Transverse colon (tissue), 4 donors: ENCODE results near the gene NAALADL2. TPM values are rescaled to one million over a fixed set of nuclear protein-coding genes. Genes with fewer than 3 reads are reported as not detected.

Source experiments
- DNase-seq: peaks from one replicate; pipeline ENCODE4 v3.0.0-alpha.2; 2019
- H3K27ac ChIP-seq, 4 donors: fragments of 200-600 bp; sonication (generic); 2 replicates each; pipeline ENCODE4 v1.5.1; 2016 to 2018; ENCODE audit warnings: inconsistent platforms in 4 of 4
- H3K27me3 ChIP-seq: fragments of 200-600 bp; sonication (generic); 2 replicates; pipeline ENCODE4 v1.5.1; 2017; ENCODE audit warnings: inconsistent platforms
- H3K36me3 ChIP-seq, 4 donors: fragments of 200-600 bp; sonication (generic); 2 replicates each; pipeline ENCODE4 v1.5.1; 2017 to 2019; ENCODE audit warnings: inconsistent platforms in 4 of 4
- H3K4me1 ChIP-seq, 4 donors: fragments of 200-600 bp; sonication (generic); 2 replicates each; pipeline ENCODE4 v1.5.1; 2017 to 2020; ENCODE audit warnings: inconsistent platforms in 4 of 4
- H3K4me3 ChIP-seq, 4 donors: fragments of 200-600 bp; sonication (generic); 1 replicate in 1 of 4; 2 replicates in 3 of 4; pipeline versions ENCODE4 v1.5.1 to v1.6.1; 2017 to 2019; ENCODE audit warnings: inconsistent platforms in 4 of 4
- H3K9me3 ChIP-seq, 2 donors: fragments of 200-600 bp; sonication (generic); 2 replicates each; pipeline ENCODE4 v1.5.1; 2017 to 2019; ENCODE audit warnings: inconsistent platforms in 2 of 2
- EP300 ChIP-seq: sonication (generic); formaldehyde crosslinking; IDR thresholded peaks from one replicate; pipeline ENCODE4 v1.6.1; 2017; ENCODE audit warnings: antibody characterized with exemption, low read depth
- POLR2A ChIP-seq: fragments of 450-650 bp; IDR thresholded peaks from one replicate; pipeline ENCODE4 v1.6.1; 2016; ENCODE audit warnings: antibody characterized with exemption, mild to moderate bottlenecking, moderate library complexity
- POLR2AphosphoS5 ChIP-seq, 3 donors: sonication (generic); formaldehyde crosslinking; IDR thresholded peaks; one replicate each; pipeline ENCODE4 v1.6.1; 2016; ENCODE audit warnings: antibody characterized with exemption in 3 of 3
- WGBS, 2 donors: methylation state at CpG; one replicate each; pipeline ENCODE4 v1.1.5; 2018; ENCODE audit warnings: low coverage in 1 of 2; 5-methylcytosine and 5-hydroxymethylcytosine counted together
- in situ Hi-C, 4 donors: fragments of 200-750 bp; cut with MboI; loops; one replicate each; pipeline versions ENCODE4 v1.15.0 to v1.15.1; 2017; ENCODE audit warnings: low sequenced_read_pairs in 3 of 4, low pct_ligation_motif_present in 1 of 4, low pct_unique_long_range_greater_than_20kb in 1 of 4
- intact Hi-C: fragments of 100-400 bp; cut with DNase I; formaldehyde crosslinking; loops from one replicate; pipeline ENCODE4 v1.15.1; 2023; ENCODE audit warnings: low total_unique reads
- total RNA-seq, 4 donors: library from RNA; depleted of rRNA; stranded (reverse); fragments of >200 nt; gene quantifications; one replicate each; pipeline ENCODE4 v1.1.0, GENCODE V29; 2016
- TF ChIP-seq, protein P1 (sequence below), 5 experiments: fragments of 200-600 bp in 3 of 5; fragments of 450-650 bp in 2 of 5; sonication (generic) in 3 of 5; IDR thresholded peaks; 1 replicate in 2 of 5; 2 replicates in 3 of 5; pipeline ENCODE4 v1.5.1; 2016 to 2017; ENCODE audit warnings: antibody characterized with exemption in 5 of 5, inconsistent platforms in 3 of 5, mild to moderate bottlenecking in 2 of 5, moderate library complexity in 1 of 5

The NAALADL2 gene
- total RNA-seq, 4 donors from 2014 or later: 10.1 to 22.7 (median 15.1) TPM

GRCh38 chr3:175335229-175335628 lies 476.1 kb downstream of the NAALADL2 start:
- Histone ChIP-seq H3K36me3 (no peaks in the 10 kb centered on the region), H3K27me3 (no peaks in the 10 kb centered on the region), H3K9me3 (no peaks in the 10 kb centered on the region), H3K27ac (no peak overlapping the region), H3K4me1 (peaks cover 0 to 9% (median 3%) of the 10 kb centered on the region in 4 donors), H3K4me3 (no peak overlapping the region)
- intact Hi-C loops (no loop called here), in situ Hi-C loops (no loop called here)
- DNase-seq: no peak
- WGBS, 2 donors: 50 to 55% methylated on average over 2 of the region's 2 CpGs
- TF ChIP-seq EP300 (no peak), POLR2AphosphoS5 (IDR thresholded peaks at IDR 0.05) (no peak), POLR2A (no peak)
- TF ChIP-seq, protein P1, sequence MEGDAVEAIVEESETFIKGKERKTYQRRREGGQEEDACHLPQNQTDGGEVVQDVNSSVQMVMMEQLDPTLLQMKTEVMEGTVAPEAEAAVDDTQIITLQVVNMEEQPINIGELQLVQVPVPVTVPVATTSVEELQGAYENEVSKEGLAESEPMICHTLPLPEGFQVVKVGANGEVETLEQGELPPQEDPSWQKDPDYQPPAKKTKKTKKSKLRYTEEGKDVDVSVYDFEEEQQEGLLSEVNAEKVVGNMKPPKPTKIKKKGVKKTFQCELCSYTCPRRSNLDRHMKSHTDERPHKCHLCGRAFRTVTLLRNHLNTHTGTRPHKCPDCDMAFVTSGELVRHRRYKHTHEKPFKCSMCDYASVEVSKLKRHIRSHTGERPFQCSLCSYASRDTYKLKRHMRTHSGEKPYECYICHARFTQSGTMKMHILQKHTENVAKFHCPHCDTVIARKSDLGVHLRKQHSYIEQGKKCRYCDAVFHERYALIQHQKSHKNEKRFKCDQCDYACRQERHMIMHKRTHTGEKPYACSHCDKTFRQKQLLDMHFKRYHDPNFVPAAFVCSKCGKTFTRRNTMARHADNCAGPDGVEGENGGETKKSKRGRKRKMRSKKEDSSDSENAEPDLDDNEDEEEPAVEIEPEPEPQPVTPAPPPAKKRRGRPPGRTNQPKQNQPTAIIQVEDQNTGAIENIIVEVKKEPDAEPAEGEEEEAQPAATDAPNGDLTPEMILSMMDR (IDR thresholded peaks at IDR 0.05): no peak

- no peaks in the 10 kb centered on the region for H3K27me3 ChIP-seq
Measured at GRCh38 chr3:175336406-175337133, 477.4 kb downstream of the NAALADL2 start.

DNA sequence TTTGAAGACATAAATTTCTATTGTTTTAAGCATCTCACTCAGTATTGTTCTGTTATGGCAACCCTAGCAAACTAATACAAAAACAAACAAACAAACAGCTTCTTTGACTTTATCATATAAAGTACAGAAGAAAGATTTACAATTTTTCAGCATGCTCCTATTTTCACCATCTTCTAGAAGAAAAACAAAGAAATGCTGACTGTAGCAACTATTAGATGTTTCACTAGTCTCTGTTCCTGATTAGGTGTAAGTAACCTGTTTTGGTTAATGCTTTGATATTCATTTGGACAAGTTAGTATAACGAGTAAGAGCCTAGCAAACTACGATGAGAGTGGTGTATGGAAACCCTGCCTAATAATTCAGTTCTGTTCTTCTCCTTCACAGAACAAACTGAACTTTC lies 478.5 kb downstream of the NAALADL2 start:
- H3K27me3 ChIP-seq: no peaks in the 10 kb centered on the region
- intact Hi-C loops (no loop called here), in situ Hi-C loops (no loop called here)
- no peaks in the 10 kb centered on the region for H3K9me3 ChIP-seq
- 84 to 94% methylated on average over 2 of the region's 2 CpGs for WGBS, 2 donors
- H3K36me3 ChIP-seq: no peaks in the 10 kb centered on the region
- no peak overlapping the region for H3K27ac ChIP-seq
- peaks cover 0 to 9% (median 3%) of the 10 kb centered on the region in 4 donors for H3K4me1 ChIP-seq
- DNase-seq: no peak
- no peak overlapping the region for H3K4me3 ChIP-seq
- TF ChIP-seq POLR2A: no peak
- no peak for TF ChIP-seq POLR2AphosphoS5 (IDR thresholded peaks at IDR 0.05)

More at GRCh38 chr3:175336406-175337133, 477.4 kb downstream of the NAALADL2 start:
- intact Hi-C loops (no loop called here), in situ Hi-C loops (no loop called here)
- TF ChIP-seq EP300 (no peak), POLR2A (no peak), POLR2AphosphoS5 (IDR thresholded peaks at IDR 0.05) (no peak)
- TF ChIP-seq, protein P1 (IDR thresholded peaks at IDR 0.05): no peak
- peaks cover 0 to 9% (median 3%) of the 10 kb centered on the region in 4 donors for H3K4me1 ChIP-seq
- no peaks in the 10 kb centered on the region for H3K36me3 ChIP-seq
- no peak overlapping the region for H3K27ac ChIP-seq
- no peak overlapping the region for H3K4me3 ChIP-seq
- 63 to 68% methylated on average over 2 of the region's 2 CpGs for WGBS, 2 donors
- no peak for DNase-seq
- no peaks in the 10 kb centered on the region for H3K9me3 ChIP-seq

DNA sequence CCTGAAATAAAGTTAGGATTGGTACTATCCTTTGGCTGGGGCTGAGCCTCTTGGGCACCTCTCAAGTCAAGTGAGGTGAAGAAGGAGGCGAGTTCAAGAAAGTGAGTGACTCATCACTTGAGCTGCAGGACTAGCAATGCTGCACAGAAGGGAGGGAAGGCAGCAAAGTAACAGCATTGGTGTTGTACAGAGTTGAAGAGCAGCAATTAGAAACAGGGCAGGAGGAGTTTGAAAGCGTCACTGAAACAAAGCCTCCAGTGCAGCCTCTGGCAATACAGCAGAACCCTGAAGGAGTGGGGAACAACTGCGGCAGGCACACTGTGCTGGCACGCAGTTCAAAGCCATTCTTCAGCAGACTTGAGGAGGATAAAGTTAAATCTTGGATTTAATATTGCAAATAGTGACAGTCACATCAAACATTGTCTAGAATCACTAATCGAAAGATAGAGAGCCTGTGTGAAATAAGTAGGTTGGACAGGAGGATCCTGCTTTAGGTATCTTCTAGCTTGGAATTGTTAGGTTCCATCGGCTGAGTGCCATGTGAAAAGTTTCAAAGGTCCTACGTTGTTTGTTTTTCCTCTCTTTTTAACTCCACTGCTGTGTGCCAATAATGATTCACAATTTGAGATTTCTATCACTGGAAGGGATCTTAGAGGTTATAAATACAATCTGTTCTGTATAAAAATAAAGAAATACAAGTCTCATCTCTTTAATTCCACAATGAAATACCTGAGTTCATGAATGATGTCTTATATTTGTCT lies 479.8 kb downstream of the NAALADL2 start:
- TF ChIP-seq POLR2A (no peak), POLR2AphosphoS5 (IDR thresholded peaks at IDR 0.05) (no peak), EP300 (no peak)
- TF ChIP-seq, protein P1 (IDR thresholded peaks at IDR 0.05): no peak
- Histone ChIP-seq H3K4me3 (no peak overlapping the region), H3K9me3 (no peaks in the 10 kb centered on the region), H3K27me3 (no peaks in the 10 kb centered on the region), H3K27ac (no peak overlapping the region), H3K36me3 (no peaks in the 10 kb centered on the region), H3K4me1 (peaks cover 0 to 9% (median 3%) of the 10 kb centered on the region in 4 donors)
- DNase-seq: peak; percentile 11
- intact Hi-C loops: no loop called here
- WGBS, 2 donors: 43 to 54% methylated on average over 5 to 7 of the region's 7 CpGs
- in situ Hi-C loops: no loop called here
